SK-N-SH (cell line): ENCODE measurements around the gene GHRL. TPM values are rescaled to one million over a fixed set of nuclear protein-coding genes. Genes with fewer than 3 reads are reported as not detected.

Experiments used
- CTCF ChIA-PET: fragments of 300-600, 350-600 bp; formaldehyde crosslinking; extraction: SDS; loops from one replicate; lab custom pipeline; 2021; lab: Yijun Ruan, JAX
- POLR2A ChIA-PET: fragments of 350-600 bp; sonication (Branson Sonifier 250); formaldehyde crosslinking; extraction: SDS; loops from one replicate; lab custom pipeline; 2020; ENCODE audit warnings: antibody characterized with exemption, inconsistent platforms; lab: Yijun Ruan, JAX
- DNase-seq: peaks from one replicate; pipeline ENCODE4 v3.0.0; 2012
- H2AFZ ChIP-seq: fragments of 200-600 bp; sonication (generic); 2 replicates; pipeline ENCODE4 v1.8.1; 2016; ENCODE audit warnings: antibody characterized with exemption, mild to moderate bottlenecking, low read depth
- H3F3A ChIP-seq: fragments of 200-600 bp; sonication (generic); replicated peaks from 2 replicates; pipeline ENCODE3; 2016; ENCODE audit warnings: antibody characterized with exemption, mild to moderate bottlenecking; ENCODE audit not compliant: insufficient read depth
- H3K27ac ChIP-seq, 2 experiments: fragments of 200-500 bp in 1 of 2; fragments of 200-600 bp in 1 of 2; sonication (Bioruptor generic) in 1 of 2; sonication (generic), shearing (Covaris generic) in 1 of 2; 2 replicates each; pipeline versions ENCODE4 v1.5.1 to v1.6.1; 2014 to 2016; ENCODE audit warnings: low read depth in 2 of 2, inconsistent platforms in 1 of 2, low read length in 1 of 2, mild to moderate bottlenecking in 1 of 2, mixed read lengths in 1 of 2
- H3K27me3 ChIP-seq: fragments of 200-600 bp; sonication (generic), shearing (Covaris generic); 2 replicates; pipeline ENCODE4 v1.6.1; 2016; ENCODE audit warnings: mixed run types; ENCODE audit not compliant: insufficient read depth
- H3K36me3 ChIP-seq, 2 experiments: fragments of 200-500 bp in 1 of 2; fragments of 200-600 bp in 1 of 2; sonication (Bioruptor generic) in 1 of 2; sonication (generic) in 1 of 2; replicated peaks in 1 of 2; 2 replicates each; pipeline versions ENCODE3 to v1.5.1; 2014 to 2016; ENCODE audit warnings: low read length in 1 of 2, mild to moderate bottlenecking in 1 of 2; ENCODE audit not compliant: insufficient read depth in 2 of 2, control insufficient read depth in 1 of 2
- H3K4me1 ChIP-seq, 2 experiments: fragments of 200-500 bp in 1 of 2; fragments of 200-600 bp in 1 of 2; sonication (Bioruptor generic) in 1 of 2; sonication (generic), shearing (Covaris generic) in 1 of 2; 2 replicates each; pipeline versions ENCODE4 v1.5.1 to v1.6.1; 2014 to 2016; ENCODE audit warnings: low read depth in 1 of 2, low read length in 1 of 2, mixed run types in 1 of 2; ENCODE audit not compliant: insufficient read depth in 2 of 2, control insufficient read depth in 1 of 2
- H3K4me2 ChIP-seq: fragments of 200-600 bp; sonication (generic), shearing (Covaris generic); 2 replicates; pipeline ENCODE4 v1.6.1; 2017; ENCODE audit warnings: mixed run types
- H3K4me3 ChIP-seq, 2 experiments: fragments of 200-500 bp in 1 of 2; fragments of 200-600 bp in 1 of 2; sonication (Bioruptor generic) in 1 of 2; sonication (generic), shearing (Covaris generic) in 1 of 2; 2 replicates each; pipeline versions ENCODE4 v1.5.1 to v1.8.1; 2014 to 2016; ENCODE audit warnings: low read depth in 2 of 2, inconsistent platforms in 1 of 2, low read length in 1 of 2, mild to moderate bottlenecking in 1 of 2, mixed read lengths in 1 of 2, moderate library complexity in 1 of 2
- H3K79me2 ChIP-seq: fragments of 200-600 bp; sonication (generic); 2 replicates; pipeline ENCODE4 v1.8.1; 2017; ENCODE audit warnings: mild to moderate bottlenecking; ENCODE audit not compliant: insufficient read depth
- H3K9ac ChIP-seq: fragments of 200-600 bp; sonication (generic); 2 replicates; pipeline ENCODE4 v1.6.1; 2017; ENCODE audit warnings: mixed run types
- H3K9me2 ChIP-seq: fragments of 200-600 bp; sonication (generic); 2 replicates; pipeline ENCODE4 v1.6.1; 2017; ENCODE audit warnings: mixed run types
- H3K9me3 ChIP-seq: fragments of 200-600 bp; sonication (generic); 2 replicates; pipeline ENCODE4 v1.6.1; 2017; ENCODE audit warnings: mixed run types, mild to moderate bottlenecking, moderate library complexity
- H4K20me1 ChIP-seq: fragments of 200-600 bp; sonication (generic); 2 replicates; pipeline ENCODE4 v1.6.1; 2017; ENCODE audit warnings: mild to moderate bottlenecking, mixed run types; ENCODE audit not compliant: insufficient read depth
- EZH2phosphoT487 ChIP-seq: fragments of 200-600 bp; sonication (generic); IDR thresholded peaks from 2 replicates; pipeline ENCODE4 v1.6.1; 2017; ENCODE audit warnings: low read depth, mixed run types, mild to moderate bottlenecking, antibody characterized with exemption, moderate library complexity, borderline replicate concordance
- FOXJ3 ChIP-seq: sonication (generic); formaldehyde crosslinking; IDR thresholded peaks from 2 replicates; pipeline ENCODE4 v1.5.1; 2020; ENCODE audit warnings: mild to moderate bottlenecking, missing genetic modification reagents
- FOXM1 ChIP-seq: IDR thresholded peaks from 2 replicates; pipeline ENCODE4 v1.4.0; 2012; ENCODE audit warnings: low read depth, mild to moderate bottlenecking
- GABPA ChIP-seq: IDR thresholded peaks from 2 replicates; pipeline ENCODE4 v1.4.0; 2012; ENCODE audit warnings: low read depth, mild to moderate bottlenecking
- GATA2 ChIP-seq: sonication (generic); formaldehyde crosslinking; IDR thresholded peaks from 2 replicates; pipeline ENCODE4 v1.5.0; 2020; ENCODE audit warnings: mild to moderate bottlenecking, missing genetic modification reagents
- MEF2A ChIP-seq: IDR thresholded peaks from 2 replicates; pipeline ENCODE4 v1.4.0; 2012; ENCODE audit warnings: low read depth, borderline replicate concordance
- NFIC ChIP-seq: IDR thresholded peaks from 2 replicates; pipeline ENCODE4 v1.4.0; 2012; ENCODE audit warnings: borderline replicate concordance
- RAD21 ChIP-seq: IDR thresholded peaks from 2 replicates; pipeline ENCODE4 v1.6.1; 2012; ENCODE audit warnings: mild to moderate bottlenecking, low read length
- RFX5 ChIP-seq: IDR thresholded peaks from 2 replicates; pipeline ENCODE4 v1.6.1; 2012; ENCODE audit warnings: mild to moderate bottlenecking, improper control_type of control experiment, low read length
- WGBS: methylation state at CpG from one replicate; pipeline ENCODE4 v1.1.6; 2017; ENCODE audit warnings: low lambda C conversion rate; 5-methylcytosine and 5-hydroxymethylcytosine counted together
- polyA plus RNA-seq, 3 experiments: library from polyadenylated mRNA; depleted of rRNA; stranded (reverse); fragments of >200 nt; gene quantifications; 2 replicates each; pipeline ENCODE4 v1.2.3, GENCODE V29; 2012
- TF ChIP-seq, protein P1 (sequence below): IDR thresholded peaks from 2 replicates; pipeline ENCODE4 v1.6.1; 2012; ENCODE audit warnings: mild to moderate bottlenecking, low read depth, low read length, moderate library complexity
- TF ChIP-seq, protein P2 (sequence below): fragments of 200-600 bp; sonication (generic); IDR thresholded peaks from 2 replicates; pipeline ENCODE4 v1.6.1; 2017; ENCODE audit warnings: antibody characterized with exemption, mild to moderate bottlenecking, moderate library complexity
- TF ChIP-seq, protein P3 (sequence below): fragments of 150-350 bp; IDR thresholded peaks from 2 replicates; pipeline ENCODE4 v1.6.1; 2016; ENCODE audit warnings: mild to moderate bottlenecking, low read depth, low read length
- TF ChIP-seq, protein P4 (sequence below): IDR thresholded peaks from 2 replicates; pipeline ENCODE4; 2012
- TF ChIP-seq, protein P5 (sequence below): fragments of 150-350 bp; IDR thresholded peaks from 2 replicates; pipeline ENCODE4 v1.6.1; 2017; ENCODE audit warnings: antibody characterized with exemption, low read length, low read depth, borderline replicate concordance

The GHRL gene
- polyA plus RNA-seq, 1 of the 3 experiments (the other 2 are of a cell fraction): not detected

DNA sequence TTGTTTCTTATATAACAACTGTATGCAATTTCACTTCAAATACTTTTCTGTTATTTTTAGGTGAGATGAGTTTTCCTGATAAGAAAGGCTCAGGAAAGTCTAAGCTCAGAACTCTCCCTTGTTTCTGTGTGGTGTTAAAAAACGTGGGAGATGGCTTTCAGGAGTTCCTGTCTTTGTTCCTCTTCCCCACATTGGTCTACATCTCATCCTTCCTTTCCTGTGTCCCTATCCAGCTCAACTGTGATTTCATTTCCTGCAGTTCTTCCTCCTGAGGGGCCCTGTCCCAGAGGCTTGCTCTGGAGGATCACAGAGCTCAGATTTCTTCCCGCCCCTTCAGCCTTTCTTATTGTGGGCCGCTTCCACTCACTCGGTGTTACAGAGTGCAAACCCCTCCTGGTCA lies 17.0 kb upstream of the GHRL start (continued):
- TF ChIP-seq, protein P1, sequence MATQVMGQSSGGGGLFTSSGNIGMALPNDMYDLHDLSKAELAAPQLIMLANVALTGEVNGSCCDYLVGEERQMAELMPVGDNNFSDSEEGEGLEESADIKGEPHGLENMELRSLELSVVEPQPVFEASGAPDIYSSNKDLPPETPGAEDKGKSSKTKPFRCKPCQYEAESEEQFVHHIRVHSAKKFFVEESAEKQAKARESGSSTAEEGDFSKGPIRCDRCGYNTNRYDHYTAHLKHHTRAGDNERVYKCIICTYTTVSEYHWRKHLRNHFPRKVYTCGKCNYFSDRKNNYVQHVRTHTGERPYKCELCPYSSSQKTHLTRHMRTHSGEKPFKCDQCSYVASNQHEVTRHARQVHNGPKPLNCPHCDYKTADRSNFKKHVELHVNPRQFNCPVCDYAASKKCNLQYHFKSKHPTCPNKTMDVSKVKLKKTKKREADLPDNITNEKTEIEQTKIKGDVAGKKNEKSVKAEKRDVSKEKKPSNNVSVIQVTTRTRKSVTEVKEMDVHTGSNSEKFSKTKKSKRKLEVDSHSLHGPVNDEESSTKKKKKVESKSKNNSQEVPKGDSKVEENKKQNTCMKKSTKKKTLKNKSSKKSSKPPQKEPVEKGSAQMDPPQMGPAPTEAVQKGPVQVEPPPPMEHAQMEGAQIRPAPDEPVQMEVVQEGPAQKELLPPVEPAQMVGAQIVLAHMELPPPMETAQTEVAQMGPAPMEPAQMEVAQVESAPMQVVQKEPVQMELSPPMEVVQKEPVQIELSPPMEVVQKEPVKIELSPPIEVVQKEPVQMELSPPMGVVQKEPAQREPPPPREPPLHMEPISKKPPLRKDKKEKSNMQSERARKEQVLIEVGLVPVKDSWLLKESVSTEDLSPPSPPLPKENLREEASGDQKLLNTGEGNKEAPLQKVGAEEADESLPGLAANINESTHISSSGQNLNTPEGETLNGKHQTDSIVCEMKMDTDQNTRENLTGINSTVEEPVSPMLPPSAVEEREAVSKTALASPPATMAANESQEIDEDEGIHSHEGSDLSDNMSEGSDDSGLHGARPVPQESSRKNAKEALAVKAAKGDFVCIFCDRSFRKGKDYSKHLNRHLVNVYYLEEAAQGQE: no peak
- no peak for TF ChIP-seq FOXJ3 (CRISPR knock-in tag)
- no peak for TF ChIP-seq EZH2phosphoT487
- no peak for TF ChIP-seq FOXM1
- TF ChIP-seq, protein P2, sequence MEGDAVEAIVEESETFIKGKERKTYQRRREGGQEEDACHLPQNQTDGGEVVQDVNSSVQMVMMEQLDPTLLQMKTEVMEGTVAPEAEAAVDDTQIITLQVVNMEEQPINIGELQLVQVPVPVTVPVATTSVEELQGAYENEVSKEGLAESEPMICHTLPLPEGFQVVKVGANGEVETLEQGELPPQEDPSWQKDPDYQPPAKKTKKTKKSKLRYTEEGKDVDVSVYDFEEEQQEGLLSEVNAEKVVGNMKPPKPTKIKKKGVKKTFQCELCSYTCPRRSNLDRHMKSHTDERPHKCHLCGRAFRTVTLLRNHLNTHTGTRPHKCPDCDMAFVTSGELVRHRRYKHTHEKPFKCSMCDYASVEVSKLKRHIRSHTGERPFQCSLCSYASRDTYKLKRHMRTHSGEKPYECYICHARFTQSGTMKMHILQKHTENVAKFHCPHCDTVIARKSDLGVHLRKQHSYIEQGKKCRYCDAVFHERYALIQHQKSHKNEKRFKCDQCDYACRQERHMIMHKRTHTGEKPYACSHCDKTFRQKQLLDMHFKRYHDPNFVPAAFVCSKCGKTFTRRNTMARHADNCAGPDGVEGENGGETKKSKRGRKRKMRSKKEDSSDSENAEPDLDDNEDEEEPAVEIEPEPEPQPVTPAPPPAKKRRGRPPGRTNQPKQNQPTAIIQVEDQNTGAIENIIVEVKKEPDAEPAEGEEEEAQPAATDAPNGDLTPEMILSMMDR: no peak
- TF ChIP-seq RFX5: no peak
- TF ChIP-seq MEF2A: no peak
- TF ChIP-seq GATA2 (CRISPR knock-in tag): no peak

DNA sequence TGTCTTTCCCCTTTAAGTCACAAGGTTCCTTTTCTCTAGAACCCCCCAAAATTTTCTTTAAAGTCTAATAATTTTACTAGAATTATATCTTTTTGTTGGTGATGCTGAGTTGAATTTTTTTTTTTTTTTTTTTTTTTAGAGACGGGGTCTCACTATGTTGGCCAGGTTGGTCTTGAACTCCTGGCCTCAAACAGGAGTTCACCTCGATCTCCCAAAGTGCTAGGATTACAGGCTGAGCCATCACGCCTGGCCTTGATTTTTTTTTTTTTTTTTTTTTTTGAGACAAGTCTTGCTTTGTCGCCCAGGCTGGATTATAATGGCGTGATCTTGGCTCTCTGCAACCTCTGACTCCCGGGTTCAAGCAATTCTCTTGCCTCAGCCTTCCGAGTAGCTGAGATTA lies 15.9 kb upstream of the GHRL start:
- no peaks in the 10 kb centered on the region for H3K9me3 ChIP-seq
- peaks cover 5% of the 10 kb centered on the region for H3F3A ChIP-seq
- H3K9me2 ChIP-seq: no peaks in the 10 kb centered on the region
- H3K4me2 ChIP-seq: no peak overlapping the region
- H2AFZ ChIP-seq: no peak overlapping the region
- peaks cover 71 to 79% of the 10 kb centered on the region in 2 experiments for H3K36me3 ChIP-seq
- peaks cover 17% of the 10 kb centered on the region for H4K20me1 ChIP-seq
- no peak for DNase-seq
- CTCF ChIA-PET: interaction anchor here (1.5 kb wide), 1 partner anchor 35 kb away, joined by 3 read pairs; no protein-coding TSS in a partner anchor
- peaks cover 0 to 5% of the 10 kb centered on the region in 2 experiments; a peak in 1 of 4 replicates for H3K4me1 ChIP-seq
- WGBS: 96% methylated on average over 7 of the region's 7 CpGs
- no peak overlapping the region for H3K27ac ChIP-seq
- no peak overlapping the region for H3K4me3 ChIP-seq
- no peaks in the 10 kb centered on the region for H3K27me3 ChIP-seq
- TF ChIP-seq, protein P3, sequence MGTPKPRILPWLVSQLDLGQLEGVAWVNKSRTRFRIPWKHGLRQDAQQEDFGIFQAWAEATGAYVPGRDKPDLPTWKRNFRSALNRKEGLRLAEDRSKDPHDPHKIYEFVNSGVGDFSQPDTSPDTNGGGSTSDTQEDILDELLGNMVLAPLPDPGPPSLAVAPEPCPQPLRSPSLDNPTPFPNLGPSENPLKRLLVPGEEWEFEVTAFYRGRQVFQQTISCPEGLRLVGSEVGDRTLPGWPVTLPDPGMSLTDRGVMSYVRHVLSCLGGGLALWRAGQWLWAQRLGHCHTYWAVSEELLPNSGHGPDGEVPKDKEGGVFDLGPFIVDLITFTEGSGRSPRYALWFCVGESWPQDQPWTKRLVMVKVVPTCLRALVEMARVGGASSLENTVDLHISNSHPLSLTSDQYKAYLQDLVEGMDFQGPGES: no peak
- no peak for TF ChIP-seq NFIC
- TF ChIP-seq RAD21: no peak
- no peak for TF ChIP-seq FOXJ3 (CRISPR knock-in tag)
- TF ChIP-seq, protein P4, sequence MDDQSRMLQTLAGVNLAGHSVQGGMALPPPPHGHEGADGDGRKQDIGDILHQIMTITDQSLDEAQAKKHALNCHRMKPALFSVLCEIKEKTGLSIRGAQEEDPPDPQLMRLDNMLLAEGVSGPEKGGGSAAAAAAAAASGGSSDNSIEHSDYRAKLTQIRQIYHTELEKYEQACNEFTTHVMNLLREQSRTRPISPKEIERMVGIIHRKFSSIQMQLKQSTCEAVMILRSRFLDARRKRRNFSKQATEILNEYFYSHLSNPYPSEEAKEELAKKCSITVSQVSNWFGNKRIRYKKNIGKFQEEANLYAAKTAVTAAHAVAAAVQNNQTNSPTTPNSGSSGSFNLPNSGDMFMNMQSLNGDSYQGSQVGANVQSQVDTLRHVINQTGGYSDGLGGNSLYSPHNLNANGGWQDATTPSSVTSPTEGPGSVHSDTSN: no peak
- no peak for TF ChIP-seq MEF2A
- TF ChIP-seq, protein P5, sequence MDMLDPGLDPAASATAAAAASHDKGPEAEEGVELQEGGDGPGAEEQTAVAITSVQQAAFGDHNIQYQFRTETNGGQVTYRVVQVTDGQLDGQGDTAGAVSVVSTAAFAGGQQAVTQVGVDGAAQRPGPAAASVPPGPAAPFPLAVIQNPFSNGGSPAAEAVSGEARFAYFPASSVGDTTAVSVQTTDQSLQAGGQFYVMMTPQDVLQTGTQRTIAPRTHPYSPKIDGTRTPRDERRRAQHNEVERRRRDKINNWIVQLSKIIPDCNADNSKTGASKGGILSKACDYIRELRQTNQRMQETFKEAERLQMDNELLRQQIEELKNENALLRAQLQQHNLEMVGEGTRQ: no peak
- TF ChIP-seq FOXM1: no peak
- no peak for TF ChIP-seq GABPA
- no peak overlapping the region for H3K9ac ChIP-seq
- POLR2A ChIA-PET: no interaction called here
- peaks cover 7% of the 10 kb centered on the region; the same call in 1 of the 2 replicates for H3K79me2 ChIP-seq
